ENCODE measurements around the gene ZC3H8. TPM values are rescaled to one million over a fixed set of nuclear protein-coding genes. Genes with fewer than 3 reads are reported as not detected.
"Not testable (repeated sequence)": the region's sequence is repeated elsewhere in the genome, so short reads cannot be mapped to it uniquely, and the experiment has no call there.

The ZC3H8 gene
- total RNA-seq, 1 donor from 2014 or later = 12.0 TPM

DNA sequence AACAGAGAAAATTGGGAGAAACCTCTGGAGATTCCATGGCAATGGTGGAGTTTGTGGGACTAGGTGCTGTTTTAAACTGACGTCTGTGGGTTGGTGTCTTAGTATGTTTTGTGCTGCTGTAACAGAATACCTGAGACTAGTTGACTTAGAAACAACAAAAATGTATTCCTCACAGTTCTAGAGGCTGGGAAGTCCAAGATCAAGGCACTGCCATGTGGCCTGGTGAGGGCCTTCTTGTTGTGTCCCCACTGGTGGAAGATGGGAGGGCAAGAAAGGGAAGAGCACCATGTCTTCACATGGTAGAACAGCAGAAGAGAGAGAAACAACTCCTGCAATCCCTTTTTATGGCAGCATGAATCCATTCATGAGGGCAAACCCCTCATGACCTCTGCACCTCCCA, 13.7 kb upstream of the ZC3H8 start:
- ATAC-seq (ENCODE audit: poor library complexity) (no peak), DNase-seq (no peak)
- intact Hi-C loops (cut with DNase I) = no loop called here

DNA sequence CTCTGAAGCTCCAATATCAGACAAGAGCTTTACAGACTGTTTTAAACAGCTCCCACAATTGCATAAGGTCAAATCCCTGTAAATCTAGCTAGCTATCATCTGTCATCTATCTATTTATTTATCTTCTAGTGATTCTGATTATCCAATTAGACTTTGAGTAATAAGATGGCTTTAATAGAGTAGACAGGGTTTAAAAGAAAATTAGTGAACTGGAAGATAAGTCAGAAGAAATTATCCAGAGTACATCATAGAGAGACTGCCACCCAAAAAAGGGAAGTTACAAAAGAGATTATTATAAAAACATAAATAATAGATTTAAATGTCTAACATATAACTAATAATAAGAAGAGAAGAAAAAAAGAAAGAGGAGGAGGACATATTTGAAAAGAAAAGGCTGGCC, 8.0 kb upstream of the ZC3H8 start:
- DNase-seq (no peak), ATAC-seq (ENCODE audit: poor library complexity) (no peak)
- intact Hi-C loops (cut with DNase I) = no loop called here

DNA sequence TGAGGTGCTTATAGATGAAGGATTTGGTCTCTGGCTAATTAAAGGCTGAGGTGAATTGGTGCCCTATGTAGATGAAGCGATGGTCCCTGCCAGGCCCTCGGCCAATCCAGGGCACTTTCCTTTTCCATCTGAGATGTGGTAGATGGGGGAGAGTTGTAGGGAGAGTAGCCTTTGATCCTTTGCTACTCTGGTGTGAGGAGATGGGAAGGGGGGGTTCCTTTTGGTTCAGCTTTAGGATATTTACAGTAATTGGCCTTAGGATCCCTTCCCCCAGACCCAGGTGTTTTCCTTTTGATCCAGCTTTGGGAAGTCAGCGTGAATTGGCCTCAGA, 5.4 kb upstream of the ZC3H8 start:
- ATAC-seq (ENCODE audit: poor library complexity) = no peak
- DNase-seq = no peak
- intact Hi-C loops (cut with DNase I) = no loop called here

DNA sequence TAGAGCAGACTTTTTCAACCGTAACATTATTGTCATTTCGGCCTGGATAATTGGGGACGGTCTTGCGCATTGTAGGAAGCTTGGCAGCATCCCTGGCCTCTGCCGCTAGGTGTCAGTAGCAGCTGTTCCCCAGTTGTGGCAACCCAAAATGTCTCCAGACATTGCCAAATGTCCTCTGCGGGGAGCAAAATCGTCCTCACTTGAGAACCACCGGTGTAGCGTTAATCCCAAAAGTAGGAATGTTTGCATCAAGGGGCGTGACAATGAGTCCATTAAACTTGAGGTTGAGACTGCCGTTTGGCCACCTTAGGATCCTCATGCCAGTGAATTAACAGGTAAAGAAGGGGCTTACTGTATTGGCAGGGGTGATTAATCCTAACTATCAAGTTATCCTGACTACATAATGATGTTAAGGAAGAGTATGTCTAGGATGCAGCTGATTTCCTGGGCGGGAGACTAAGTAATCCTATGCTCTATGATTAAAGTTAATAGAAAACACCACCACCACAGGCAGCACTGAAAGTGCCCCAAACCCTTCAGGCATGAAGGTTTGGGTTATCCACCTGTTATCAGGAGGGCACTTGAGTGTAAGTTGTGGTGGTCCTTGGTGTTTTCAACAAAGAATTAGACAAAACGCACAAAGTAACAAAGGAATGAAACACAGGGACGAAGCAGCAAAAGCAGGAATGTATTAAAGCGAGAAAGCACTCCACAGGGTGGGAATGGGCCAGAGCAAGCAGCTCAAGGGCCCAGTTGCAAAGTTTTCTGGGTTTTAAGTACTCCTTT, 4.9 kb upstream of the ZC3H8 start:
- DNase-seq (peak; percentile 88), ATAC-seq (ENCODE audit: poor library complexity) (peak; percentile 78)
- intact Hi-C loops (cut with DNase I) = no loop called here

DNA sequence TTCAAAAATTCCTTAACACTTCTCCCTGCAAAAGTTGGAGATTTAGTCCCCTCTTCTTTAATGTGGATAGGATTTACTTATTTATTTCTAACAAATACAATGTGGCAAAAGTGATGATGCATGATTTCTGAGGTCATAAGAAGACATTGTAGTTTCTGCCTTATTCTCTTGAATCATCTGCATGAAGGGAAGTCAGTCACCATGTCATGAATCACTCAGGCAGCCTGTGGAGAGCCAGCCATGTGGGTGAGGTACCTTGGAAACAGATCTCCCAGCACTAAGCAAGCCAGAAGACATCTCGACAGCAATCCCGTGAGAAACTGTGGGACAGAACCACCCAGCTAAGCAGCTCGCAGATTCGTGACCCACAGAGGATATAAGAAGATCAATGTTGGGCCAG, 2.7 kb upstream of the ZC3H8 start:
- DNase-seq (no peak), ATAC-seq (ENCODE audit: poor library complexity) (no peak)
- intact Hi-C loops (cut with DNase I) = no loop called here

DNA sequence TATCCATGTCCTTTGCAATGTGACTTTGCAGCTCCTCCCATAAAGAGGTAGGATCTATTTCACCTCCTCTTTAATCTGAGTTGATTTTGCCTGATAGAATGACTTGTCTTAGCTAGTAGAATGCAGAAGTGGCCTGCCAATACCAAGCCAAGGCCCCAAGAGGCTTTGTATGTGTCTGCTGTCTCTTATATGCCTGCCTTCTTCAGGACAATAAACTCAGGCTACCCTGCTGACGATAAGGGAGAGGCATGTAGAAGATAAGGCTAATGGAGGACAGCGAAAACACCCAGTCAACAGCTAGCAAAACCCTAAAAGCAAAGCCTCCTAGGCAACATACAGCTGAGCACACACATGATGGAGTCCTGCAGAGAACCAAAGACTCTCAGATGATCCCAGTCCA, 1.8 kb upstream of the ZC3H8 start:
- intact Hi-C loops (cut with DNase I) = no loop called here
- DNase-seq = no peak

DNA sequence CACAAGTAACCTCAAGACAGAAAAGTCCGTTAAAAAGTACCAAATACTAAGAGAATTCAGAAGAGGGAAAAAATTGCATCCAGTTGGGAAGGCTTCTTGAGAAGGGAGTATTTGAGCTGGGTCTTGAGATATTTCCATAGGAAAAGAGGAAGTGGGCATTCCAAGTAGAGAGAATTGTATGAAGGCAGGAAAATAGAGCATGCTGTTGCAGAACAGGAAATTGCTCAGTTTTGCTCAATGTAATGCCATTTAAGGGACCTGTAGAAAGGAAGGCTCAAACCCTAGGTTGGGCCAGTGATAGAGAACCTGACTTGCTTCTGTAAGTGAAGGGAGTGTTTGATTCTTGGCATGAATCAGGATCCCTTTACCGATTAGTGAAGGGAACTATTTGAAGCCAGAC, 1.0 kb upstream of the ZC3H8 start:
- intact Hi-C loops (cut with DNase I) = no loop called here
- DNase-seq = no peak
- ATAC-seq (ENCODE audit: poor library complexity) = no peak

More for the DNA sequence above, 1.8 kb upstream of the ZC3H8 start:
- no peak for ATAC-seq (ENCODE audit: poor library complexity)

DNA sequence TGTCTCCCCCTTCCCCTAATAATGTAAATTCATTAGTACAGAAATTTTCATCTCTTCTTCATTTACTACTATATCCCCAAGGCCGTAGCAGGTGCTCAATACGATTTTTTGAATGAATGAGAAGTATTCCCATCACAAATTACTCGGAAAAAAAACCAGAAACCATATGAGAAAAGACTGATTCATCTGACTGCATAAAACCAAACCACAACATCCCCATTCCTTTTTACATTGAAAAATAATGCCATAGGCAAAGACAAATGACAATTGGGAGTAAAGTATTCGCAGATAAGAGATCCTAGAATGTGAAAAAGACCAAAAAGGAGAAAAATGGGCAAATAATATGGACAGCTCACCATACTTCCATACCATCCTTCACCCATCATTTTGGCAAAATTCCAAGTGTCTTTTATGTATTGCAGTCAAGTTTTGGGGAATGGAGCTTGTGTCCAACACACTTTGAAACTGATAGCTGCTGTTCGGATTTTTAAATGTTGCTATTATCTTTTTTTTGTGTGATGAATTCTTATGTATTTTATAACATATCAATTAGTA, 1.5 kb downstream of the ZC3H8 start:
- ATAC-seq (ENCODE audit: poor library complexity) = no peak
- intact Hi-C loops (cut with DNase I) = no loop called here
- DNase-seq = no peak

DNA sequence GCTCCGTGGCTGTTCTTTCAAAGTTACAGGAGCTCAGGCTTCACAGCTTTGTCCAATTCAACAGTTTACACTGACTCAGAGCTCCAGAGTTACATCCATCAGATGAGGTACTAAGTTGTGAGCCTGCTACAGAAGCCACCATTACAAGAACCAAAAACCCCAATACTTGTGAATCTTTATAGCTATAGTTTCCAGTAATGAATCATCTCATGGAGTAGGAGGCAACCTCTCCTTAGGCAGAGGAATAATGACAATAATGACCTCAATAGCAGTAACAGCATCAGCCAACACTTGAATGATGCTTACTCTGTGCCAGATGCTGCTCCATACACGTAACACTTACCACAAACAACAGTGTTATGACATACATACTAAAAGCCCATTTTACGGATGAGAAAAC, 3.6 kb downstream of the ZC3H8 start:
- no peak for DNase-seq
- intact Hi-C loops (cut with DNase I) = no loop called here
- no peak for ATAC-seq (ENCODE audit: poor library complexity)

DNA sequence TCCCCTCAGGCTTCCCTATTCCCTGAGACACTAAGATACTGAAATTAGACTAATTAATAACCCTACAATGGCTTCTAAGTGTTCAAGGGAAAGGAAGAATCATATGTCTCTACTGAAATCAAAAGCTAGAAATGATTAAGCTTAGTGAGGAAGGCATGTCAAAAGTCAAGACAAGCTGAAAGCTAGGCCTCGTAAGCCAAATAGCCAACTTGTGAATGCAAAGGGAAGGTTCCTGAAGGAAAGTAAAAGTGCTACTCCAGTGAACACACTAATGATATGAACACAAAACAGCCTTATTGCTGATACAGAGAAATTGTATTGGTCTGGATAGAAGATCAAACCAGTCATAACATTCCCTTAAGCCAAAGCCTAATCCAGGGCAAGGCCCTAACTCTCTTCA, 10.0 kb downstream of the ZC3H8 start:
- ATAC-seq (ENCODE audit: poor library complexity) = no peak
- intact Hi-C loops (cut with DNase I) = no loop called here
- no peak for DNase-seq

DNA sequence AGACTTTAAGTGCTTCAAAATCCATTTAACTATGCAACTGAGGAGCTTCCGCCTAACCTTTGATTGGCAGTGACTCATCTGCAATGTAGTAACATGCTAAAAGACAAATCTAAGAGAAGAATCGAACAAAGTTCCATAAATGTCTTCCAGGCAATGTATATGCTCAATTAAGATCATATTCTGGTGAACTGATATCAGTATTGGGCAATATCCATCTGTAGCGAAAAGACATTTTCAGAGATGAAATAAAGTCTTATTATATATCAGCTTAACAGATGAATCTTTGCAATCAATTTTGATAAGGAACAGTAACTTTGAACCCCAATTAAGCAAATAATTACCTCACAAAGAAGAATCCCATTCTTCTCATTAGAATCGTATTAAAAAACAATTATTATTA, 11.6 kb downstream of the ZC3H8 start:
- intact Hi-C loops (cut with DNase I) = no loop called here
- ATAC-seq (ENCODE audit: poor library complexity) (no peak), DNase-seq (no peak)

DNA sequence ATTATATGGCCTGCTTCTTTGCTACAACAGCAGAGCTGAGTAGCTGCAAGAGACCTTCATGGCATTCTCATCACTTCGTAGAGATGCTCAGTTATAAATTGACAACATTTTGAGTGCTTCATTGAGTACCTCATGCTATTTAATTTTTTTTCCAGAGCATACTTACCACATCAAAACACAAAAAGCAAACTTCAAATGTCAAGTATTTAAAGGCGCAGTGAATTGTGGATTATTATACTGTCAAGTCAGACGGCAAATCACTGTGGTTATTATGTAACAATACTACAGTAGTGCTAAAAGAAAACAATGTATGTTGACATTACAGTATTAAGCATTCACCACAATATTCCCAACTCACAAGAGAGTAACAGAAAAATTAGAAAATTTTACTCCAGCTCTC, 12.5 kb downstream of the ZC3H8 start:
- DNase-seq (no peak), ATAC-seq (ENCODE audit: poor library complexity) (no peak)
- intact Hi-C loops (cut with DNase I) = no loop called here

DNA sequence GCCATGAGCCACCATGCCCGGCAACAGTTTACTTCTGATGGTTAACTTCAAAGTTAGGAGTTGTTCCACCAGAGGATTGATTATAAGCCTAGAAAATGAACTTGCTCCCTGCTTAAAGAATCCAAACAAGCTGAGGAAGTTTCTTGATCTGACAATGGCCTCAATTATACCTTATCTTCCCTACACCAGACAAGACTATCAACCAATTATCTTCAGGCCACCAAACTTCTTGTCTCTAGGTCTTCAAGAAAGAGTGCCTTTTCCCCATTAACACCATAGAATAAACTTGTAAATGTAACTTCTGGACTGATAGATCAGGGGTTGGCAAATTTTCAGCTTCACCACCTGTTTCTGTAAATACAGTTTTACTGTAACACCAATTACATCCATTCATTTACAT, 15.0 kb downstream of the ZC3H8 start:
- intact Hi-C loops (cut with DNase I) = no loop called here
- ATAC-seq (ENCODE audit: poor library complexity) (no peak), DNase-seq (no peak)

DNA sequence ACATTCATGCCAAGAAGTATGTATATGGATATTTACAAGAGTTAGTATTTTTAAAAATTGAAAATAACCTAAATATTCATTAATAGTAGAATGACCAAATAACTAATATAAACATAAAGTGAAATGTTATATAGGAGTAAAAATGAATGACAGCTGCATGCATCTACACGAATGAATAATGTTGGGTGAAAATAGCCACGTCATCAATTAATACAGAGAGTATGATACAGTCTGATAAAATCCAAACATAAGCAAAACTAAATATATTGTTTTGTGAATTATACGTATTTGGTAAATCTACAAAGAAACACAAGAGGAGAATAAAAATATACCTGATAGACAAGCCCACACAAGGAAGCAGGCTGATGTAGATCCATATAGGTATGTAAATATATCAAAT, 24.5 kb downstream of the ZC3H8 start:
- DNase-seq = no peak
- intact Hi-C loops (cut with DNase I) = no loop called here
- no peak for ATAC-seq (ENCODE audit: poor library complexity)

DNA sequence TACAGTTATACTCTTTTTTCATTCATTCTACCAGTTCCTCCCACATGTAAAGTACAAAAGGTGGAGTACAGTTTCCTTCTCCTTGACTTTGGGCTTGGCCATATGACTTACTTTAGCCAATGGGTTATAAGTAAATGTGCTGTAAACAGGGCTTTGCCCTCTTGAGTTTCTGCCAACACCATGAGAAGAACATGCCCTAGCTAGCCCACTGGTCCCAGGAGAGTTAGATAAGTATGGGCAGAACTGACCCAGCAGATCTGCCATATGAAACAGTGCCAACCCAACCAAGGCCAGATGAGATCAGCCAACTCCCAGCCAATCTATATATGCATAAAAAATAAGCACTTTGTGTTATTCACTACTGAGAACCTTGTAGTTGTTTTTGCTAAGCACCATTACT, 25.5 kb downstream of the ZC3H8 start:
- DNase-seq (no peak), ATAC-seq (ENCODE audit: poor library complexity) (no peak)
- intact Hi-C loops (cut with DNase I) = no loop called here

DNA sequence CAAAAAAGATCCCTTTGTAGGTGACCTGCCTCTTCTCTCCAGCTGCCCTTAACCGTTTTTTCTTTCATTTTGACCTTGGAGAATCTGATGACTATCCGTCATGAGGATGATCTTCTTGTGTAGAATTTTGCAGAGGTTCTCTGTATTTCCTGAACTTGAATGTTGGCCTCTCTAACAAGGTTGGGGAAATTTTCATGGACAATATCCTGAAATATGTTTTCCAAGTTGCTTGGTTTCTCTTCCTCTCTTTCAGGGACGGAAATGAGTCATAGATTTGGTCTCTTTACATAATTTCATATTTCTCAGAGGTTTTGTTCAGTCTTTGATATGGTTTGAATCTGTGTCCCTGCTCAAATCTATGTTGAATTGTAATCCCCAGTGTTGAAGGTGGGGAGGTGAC, 34.0 kb downstream of the ZC3H8 start:
- ATAC-seq (ENCODE audit: poor library complexity) (no peak), DNase-seq (no peak)
- intact Hi-C loops (cut with DNase I) = no loop called here

DNA sequence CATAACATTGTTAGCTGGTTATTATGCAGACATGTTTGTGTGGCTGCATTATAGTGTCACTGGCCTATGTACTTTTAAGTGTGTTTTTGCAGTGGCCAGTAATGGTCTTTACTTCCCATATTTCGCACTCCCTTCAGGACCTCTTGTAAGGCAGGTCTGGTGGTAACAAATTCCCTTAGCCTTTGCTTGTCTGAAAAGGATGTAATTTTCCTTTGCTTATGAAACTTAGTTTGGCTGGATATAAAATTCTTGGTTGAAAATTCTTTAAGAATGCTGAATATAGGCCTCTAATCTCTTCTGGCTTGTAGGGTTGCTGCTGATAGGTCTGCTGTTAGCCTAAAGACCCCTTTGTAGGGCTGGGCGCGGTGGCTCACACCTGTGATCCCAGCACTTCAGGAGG, 34.7 kb downstream of the ZC3H8 start:
- ATAC-seq (ENCODE audit: poor library complexity) (no peak), DNase-seq (no peak)
- intact Hi-C loops (cut with DNase I) = no loop called here

DNA sequence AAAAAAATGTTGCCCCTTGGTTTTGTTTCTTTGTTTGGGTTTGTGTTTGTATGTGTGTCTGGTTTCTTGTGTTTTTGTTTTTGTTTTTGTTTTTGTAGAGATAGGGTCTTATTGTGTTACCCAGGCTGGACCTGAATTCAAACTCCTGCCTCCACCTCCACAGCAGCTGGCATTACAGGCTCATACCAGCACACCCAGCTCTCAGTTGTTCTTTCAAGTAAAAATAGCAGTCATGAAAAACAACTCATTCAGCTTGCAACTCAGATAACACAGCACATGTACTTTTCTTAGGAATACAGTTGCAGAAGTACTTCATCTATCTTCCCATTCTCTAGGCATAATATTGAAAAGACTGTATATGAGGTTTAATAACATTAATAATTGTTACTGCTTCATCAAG, 37.0 kb downstream of the ZC3H8 start:
- ATAC-seq (ENCODE audit: poor library complexity) (peak; percentile 73), DNase-seq (no peak)
- intact Hi-C loops (cut with DNase I) = no loop called here

DNA sequence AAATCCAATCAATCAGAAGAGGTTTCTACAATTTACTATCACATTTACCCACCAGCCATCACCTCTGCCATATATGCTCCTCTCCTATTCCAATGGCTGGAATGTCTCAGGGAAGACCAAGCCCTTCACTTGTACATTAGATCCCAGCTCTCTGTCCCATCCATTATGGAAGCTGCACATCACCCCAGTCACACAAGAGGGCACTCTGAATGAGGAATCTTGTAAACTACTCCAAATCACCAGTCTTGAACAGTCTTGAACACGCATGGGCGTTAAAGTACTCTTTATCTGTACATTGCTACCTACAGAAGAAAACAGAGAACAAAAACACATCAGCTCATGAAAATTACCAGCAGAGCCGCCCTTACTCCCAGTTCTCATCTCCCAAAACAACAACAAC, 38.7 kb downstream of the ZC3H8 start:
- DNase-seq = no peak
- ATAC-seq (ENCODE audit: poor library complexity) = no peak
- intact Hi-C loops (cut with DNase I) = no loop called here

DNA sequence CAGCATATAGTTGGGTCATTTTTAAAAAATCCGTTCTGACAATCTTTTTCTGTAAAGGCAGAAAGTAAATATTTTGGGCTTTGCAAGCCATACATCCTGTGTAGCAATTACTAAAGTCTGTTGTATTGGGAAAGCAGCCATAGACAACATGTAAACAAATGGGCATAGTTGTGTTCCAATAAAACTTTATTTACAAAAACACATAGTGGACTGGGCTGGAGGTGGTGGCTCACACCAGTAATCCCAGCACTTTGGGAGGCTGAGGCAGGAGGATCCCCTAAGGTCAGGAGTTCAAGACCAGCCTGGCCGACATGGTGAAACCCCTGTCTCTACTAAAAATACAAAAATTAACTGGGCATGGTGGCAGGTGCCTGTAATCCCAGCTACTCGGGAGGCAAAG, 46.9 kb downstream of the ZC3H8 start:
- ATAC-seq (ENCODE audit: poor library complexity); DNase-seq; intact Hi-C loops (cut with DNase I): not testable (repeated sequence)

DNA sequence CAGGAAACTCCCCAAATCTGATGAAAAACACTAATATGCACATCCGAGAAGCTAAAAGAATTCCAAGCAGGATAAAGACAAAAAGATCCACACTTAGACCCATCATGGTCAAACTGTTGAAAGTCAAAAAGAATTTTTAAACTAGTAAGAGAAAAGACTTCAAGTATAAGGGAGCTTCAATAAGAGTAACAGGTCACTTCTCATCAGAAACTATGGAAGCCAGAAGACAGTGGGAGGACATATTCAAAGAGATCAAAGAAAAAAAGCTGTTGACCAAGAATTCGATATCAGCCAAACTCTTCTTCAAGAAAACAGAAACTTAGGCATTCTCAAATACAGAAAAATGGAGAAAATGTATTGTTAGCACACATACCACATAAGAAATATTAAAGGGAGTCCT, 50.4 kb downstream of the ZC3H8 start:
- ATAC-seq (ENCODE audit: poor library complexity) = no peak
- intact Hi-C loops (cut with DNase I) = no loop called here
- DNase-seq = no peak

All from Right ventricle myocardium superior (tissue), 1 donor.